ENCODE measurements around the gene ITPK1.
"Not testable (repeated sequence)": the region's sequence is repeated elsewhere in the genome, so short reads cannot be mapped to it uniquely, and the experiment has no call there.

Gene ITPK1

GRCh38 chr14:93115821-93116675 is at the start of gene ITPK1:
Gene ITPK1 (minus strand): TSS chr14:93115925. CDS start chr14:93115163, 762 bp downstream.
- DNase-seq (ENCODE audit: low read depth): peak; percentile 50

GRCh38 chr14:93163564-93163963 is 47.8 kb upstream of the ITPK1 start:
- DNase-seq (ENCODE audit: low read depth): no peak
- no peak overlapping the region for H3K4me3 ChIP-seq (replicated peaks; ENCODE audit: low read depth, low read length)
- TF ChIP-seq CTCF (IDR thresholded peaks at IDR 0.05; ENCODE audit: low read length, missing control alignments): no peak

More at GRCh38 chr14:93115821-93116675, at the start of gene ITPK1:
- no peak for TF ChIP-seq CTCF (IDR thresholded peaks at IDR 0.05; ENCODE audit: low read length, missing control alignments)
- H3K4me3 ChIP-seq (replicated peaks; ENCODE audit: low read depth, low read length): peak within 1 kb of the TSS; percentile 67

GRCh38 chr14:93161411-93161940 is 45.8 kb upstream of the ITPK1 start:
- no peak for DNase-seq (ENCODE audit: low read depth)
- H3K4me3 ChIP-seq (replicated peaks; ENCODE audit: low read depth, low read length): no peak overlapping the region
- no peak for TF ChIP-seq CTCF (IDR thresholded peaks at IDR 0.05; ENCODE audit: low read length, missing control alignments)

GRCh38 chr14:93160353-93160801 is 44.7 kb upstream of the ITPK1 start:
- no peak overlapping the region for H3K4me3 ChIP-seq (replicated peaks; ENCODE audit: low read depth, low read length)
- DNase-seq (ENCODE audit: low read depth): peak; percentile 28
- TF ChIP-seq CTCF (IDR thresholded peaks at IDR 0.05; ENCODE audit: low read length, missing control alignments): peak; percentile 52

GRCh38 chr14:93159625-93160352 is 44.1 kb upstream of the ITPK1 start:
- H3K4me3 ChIP-seq (replicated peaks; ENCODE audit: low read depth, low read length); DNase-seq (ENCODE audit: low read depth): not testable (repeated sequence)

- DNase-seq (ENCODE audit: low read depth); H3K4me3 ChIP-seq (replicated peaks; ENCODE audit: low read depth, low read length): not testable (repeated sequence)
These were observed 42.6 kb upstream of the ITPK1 start for GRCh38 chr14:93158349-93158748.

GRCh38 chr14:93156693-93157369 is 41.1 kb upstream of the ITPK1 start:
- no peak for TF ChIP-seq CTCF (IDR thresholded peaks at IDR 0.05; ENCODE audit: low read length, missing control alignments)
- no peak for DNase-seq (ENCODE audit: low read depth)
- no peak overlapping the region for H3K4me3 ChIP-seq (replicated peaks; ENCODE audit: low read depth, low read length)

Data from fibroblast of pulmonary artery (primary cell).